ENCODE measurements around the gene DCUN1D2.
"Not testable (repeated sequence)": the region's sequence is repeated elsewhere in the genome, so short reads cannot be mapped to it uniquely, and the experiment has no call there.

The DCUN1D2 gene

GRCh38 chr13:113490496-113491417, at the start of gene DCUN1D2:
Gene DCUN1D2, minus strand, starts transcription at chr13:113490711. Its CDS starts 42 bp downstream, at chr13:113490669.
- peak; percentile 76 for DNase-seq (ENCODE audit: low read depth)

DNA sequence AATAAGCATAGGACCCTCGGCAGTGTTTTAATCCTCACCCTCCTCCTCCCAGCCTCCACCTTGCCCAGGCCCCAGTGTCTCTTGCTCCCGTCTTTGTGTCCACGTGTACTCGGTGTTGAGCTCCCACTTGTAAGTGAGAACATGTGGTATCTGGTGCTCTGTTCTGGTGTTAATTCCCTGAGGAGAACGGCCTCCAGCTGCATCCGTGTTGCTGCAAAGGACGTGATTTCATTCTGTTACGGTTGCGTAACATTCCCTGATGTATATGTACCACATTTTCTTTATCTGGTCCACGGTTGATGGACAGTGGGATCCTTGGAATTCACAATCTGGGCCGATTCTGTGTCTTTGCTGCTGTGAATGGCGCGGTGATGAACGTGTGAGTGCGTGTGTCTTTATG, 49.3 kb upstream of the DCUN1D2 start:
- DNase-seq (ENCODE audit: low read depth): no peak

DNA sequence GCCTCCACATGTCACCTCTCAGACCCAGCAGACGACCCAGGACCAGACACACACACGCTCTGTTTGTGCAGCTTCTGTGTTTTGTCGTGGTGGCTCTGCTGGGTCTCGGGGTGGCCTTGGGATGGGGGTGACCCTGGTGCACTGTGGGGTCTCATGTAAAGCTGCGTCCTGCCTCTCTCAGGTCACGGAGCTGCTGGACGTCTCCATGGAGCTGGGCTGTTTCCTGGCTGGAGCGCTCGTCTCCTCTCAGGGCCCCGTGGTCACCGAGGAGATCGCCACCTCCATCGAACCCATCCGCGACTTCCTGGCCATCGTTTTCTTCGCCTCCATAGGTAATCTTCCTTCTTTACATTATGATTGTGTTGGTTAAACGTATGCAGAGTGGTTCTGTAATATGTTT, 48.7 kb upstream of the DCUN1D2 start:
- DNase-seq (ENCODE audit: low read depth): no peak

GRCh38 chr13:113538689-113539058, 48.2 kb upstream of the DCUN1D2 start:
- no peak for DNase-seq (ENCODE audit: low read depth)

GRCh38 chr13:113537909-113538688, 47.6 kb upstream of the DCUN1D2 start:
- no peak for DNase-seq (ENCODE audit: low read depth)

DNA sequence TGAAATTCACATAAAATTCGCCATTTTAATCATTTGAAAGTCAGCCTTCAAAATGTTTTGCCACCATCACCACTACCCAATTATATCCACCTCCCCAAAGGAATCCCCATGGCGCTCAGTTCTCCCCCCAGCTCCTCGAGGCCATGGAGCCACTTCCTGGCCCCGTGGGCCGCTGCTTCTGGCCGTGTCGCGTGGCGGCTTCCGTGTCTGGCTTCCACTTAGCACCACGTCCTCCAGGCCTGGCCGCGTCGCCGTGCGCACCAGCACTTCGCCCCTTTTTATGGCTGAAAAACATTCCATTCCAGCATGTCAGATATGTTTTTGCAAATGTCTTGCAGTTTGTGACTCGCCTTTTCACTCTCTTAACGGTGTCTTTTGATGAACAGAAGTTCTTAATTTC, 46.7 kb upstream of the DCUN1D2 start:
- DNase-seq (ENCODE audit: low read depth): no peak

DNA sequence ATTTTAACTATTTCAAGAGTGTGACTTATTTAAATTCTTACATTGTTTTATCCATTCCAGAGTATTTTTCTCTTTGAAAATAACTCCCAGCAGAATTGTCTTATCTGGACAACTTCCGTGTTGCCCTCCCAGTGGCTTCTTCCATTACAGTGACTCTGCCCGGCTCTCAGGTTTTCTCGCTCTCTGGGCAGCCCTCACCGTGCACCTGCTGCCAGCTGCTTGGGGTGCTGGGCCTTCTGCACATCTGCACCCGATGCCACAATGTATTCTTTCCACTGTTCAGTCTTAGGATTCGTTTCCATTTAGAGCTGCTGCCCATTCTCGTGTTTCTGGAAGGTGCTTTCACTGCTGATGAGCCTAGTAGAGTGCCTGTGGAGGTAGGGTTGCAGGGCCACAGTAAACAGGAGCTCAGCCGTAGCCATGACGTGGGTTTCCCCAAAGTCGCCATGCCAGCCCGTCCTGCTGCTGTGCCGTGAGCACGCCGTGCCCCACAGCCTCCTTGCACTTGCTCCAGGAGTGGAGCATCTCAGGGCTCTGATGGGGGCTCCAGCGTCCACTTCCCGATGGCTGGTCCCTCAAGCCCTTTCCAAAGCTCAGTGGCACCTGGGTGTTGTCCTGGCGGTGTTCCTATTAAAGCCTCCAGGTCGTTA, 46.1 kb upstream of the DCUN1D2 start:
- no peak for DNase-seq (ENCODE audit: low read depth)

DNA sequence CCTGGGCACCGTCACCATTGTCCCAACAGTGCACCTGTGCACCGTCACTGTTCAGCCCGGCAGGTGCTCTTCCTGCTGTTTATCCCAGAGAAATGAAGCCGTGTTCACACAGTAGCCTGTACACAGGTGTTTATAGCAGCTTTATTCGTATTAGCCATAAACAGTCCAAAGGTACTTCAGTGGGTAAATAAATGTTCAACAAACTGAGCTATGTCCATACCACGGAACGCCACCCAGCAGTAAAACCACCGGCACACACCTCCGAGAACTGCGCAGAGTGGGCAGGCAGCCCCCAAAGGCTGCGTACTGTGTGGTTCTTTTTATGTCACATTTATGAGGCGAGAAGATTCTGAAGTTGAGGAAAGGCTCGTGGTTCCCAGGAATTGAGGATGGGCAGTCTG, 44.9 kb upstream of the DCUN1D2 start:
- no peak for DNase-seq (ENCODE audit: low read depth)

DNA sequence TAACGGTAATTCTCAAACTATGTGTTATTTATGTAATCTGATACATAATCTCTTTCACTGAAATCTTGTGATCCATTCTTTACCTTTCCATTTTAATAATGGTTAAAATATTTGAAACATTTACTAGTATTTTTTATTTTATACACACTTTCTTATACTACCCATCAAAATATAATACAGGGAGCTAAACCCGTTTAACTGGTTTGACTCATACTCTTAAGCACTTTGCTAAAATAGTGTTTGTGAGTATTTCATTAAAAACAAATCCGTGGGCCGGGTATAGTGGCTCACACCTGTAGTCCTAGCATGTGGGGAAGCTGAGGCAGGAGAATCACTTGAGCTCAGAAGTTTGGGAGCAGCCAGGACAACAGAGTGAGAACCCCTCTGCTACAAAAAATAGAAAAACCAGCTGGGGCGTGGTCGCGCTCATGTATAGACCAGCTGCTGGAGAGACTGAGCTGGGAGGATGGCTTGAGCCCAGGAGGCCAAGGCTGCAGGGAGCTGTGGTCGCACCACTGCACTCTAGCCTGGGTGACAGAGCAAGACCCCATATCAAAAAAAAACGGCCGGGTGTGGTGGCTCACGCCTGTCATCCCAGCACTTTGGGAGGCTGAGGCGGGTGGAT, 43.8 kb upstream of the DCUN1D2 start:
- no peak for DNase-seq (ENCODE audit: low read depth)

GRCh38 chr13:113533161-113533840, 42.8 kb upstream of the DCUN1D2 start:
- no peak for DNase-seq (ENCODE audit: low read depth)

DNA sequence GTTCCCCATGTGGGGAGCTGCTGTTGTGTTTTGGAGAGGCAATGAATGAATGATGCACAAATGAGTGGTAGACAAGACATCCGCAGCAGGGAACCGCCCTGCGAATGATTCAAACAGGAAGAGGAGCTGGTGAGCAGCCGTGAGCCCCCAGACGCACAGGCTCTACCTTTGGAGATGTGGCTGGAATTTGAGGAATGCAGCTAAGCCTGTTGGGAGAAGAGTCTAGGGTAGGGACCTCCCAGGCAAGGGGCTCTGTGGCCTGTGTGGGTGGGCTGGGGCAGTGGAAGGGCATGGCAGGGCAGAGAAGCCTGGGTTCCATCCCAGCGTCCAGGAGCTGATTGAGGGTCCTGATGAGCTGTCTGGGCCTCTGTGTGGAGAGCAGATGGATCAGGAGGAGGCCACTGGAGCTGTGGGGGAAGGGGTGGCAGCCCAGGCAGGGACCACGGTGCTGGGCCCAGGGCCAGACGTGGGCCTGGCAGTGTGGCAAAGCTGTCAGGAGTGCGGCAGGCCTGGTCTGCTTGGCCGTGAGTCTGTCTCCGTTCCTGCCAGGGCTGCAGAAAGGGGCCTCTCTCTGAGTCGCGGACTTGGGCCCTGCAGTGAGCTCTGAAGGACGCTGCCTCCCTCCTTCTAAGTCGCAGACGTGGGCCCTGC, 41.8 kb upstream of the DCUN1D2 start:
- DNase-seq (ENCODE audit: low read depth): no peak

DNA sequence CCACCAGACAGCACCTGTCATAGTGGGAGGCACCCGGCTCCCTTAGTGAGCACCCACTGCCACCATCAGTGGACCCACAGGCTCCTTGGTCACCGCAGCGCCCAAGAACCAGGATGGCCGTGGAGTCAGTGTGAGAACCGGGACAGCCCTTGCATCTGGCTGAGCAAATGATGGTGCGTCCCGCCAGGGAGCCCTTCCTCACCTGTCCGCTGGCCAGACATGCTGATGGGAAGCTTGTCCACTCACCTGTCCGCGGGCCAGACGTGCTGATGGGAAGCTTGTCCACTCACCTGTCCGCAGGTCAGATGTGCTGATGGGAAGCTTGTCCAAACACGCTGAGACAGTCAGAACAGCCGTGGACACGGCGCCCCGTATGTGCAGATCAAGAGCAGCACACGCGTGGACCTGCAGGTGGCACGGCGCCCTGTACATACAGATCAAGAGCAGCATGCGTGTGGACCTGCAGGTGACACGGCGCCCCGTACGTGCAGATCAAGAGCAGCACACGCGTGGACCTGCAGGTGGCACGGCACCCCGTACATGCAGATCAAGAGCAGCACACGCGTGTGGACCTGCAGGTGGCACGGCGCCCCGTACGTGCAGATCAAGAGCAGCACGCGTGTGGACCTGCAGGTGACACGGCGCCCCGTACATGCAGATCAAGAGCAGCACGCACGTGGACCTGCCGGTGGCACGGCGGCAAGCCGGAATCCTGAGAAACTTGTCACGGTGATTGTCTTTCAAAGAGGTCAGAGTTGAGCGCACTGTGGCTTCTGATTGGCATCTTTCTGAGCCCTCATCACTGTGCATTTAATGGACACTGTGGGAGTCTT, 40.7 kb upstream of the DCUN1D2 start:
- no peak for DNase-seq (ENCODE audit: low read depth)

- DNase-seq (ENCODE audit: low read depth): no peak
Observed at GRCh38 chr13:113528813-113529180, 38.3 kb upstream of the DCUN1D2 start.

DNA sequence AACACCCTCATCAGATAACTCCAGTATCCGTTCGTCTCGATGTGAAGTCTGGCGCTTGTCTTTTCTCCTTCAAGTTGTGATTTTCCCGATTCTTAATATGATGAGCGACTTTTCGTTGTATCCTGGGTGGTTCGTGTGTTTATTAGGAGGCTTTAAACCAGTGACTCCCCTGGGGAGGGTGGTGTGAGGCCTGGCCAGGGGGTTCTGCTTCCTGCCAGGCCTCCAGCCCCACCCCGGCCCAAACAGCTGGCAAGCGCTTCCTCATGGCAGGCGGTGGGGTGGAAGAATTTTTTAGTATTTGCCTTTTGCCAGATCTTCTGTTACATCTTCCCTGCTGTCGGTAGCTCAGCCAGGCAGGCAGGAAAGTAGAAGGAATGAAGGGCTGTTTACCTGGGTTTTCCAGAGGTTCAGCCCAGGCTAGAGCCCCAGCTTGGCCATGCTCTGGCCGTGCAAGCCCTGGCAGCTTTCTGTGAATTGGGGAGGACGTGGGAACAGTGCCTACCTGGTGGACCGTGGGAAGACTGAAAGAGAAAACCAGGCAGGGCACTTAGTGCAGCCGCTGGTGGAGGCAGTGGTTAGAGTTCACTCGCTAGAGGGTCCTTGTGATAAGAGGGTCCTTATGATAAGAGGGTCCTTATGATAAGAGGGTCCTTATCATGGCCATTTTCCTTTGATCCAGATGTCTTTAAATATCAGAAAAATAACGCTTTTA, 37.7 kb upstream of the DCUN1D2 start:
- DNase-seq (ENCODE audit: low read depth): no peak

DNA sequence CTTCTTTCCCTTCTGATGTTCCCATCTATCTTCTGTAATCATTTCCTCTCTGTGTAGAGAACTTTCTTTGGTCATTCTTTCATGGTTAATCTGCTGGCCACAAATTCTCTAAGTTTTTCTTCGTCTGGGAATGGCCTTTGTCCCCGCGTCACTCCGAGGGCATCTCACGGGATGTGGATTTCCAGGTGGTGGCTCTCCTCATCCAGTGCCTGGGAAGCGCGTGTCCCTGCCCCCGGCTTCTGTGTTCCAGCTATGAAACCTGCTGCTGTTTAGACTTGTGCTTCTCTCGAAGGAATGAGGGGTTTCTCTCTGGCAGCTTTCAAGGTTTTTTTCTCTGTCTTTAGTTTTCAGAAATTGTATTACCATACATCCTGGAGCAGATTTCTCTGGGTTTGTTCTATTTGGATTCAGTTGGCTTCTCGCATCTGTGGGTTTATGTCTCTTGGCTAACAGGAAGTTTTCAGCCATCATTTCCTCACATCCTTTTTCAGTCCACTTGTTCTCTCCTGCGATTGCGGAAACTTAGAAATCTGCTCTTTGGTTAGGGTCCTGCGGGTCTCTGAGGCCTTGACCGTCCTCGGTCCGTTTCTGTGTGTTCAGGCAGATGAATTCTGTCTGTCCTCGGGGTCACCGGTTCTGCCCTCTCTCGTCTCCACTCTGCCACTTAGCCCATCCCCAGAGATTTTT, 36.9 kb upstream of the DCUN1D2 start:
- no peak for DNase-seq (ENCODE audit: low read depth)

- DNase-seq (ENCODE audit: low read depth): no peak
Observed at GRCh38 chr13:113526466-113527220, 36.1 kb upstream of the DCUN1D2 start.

DNA sequence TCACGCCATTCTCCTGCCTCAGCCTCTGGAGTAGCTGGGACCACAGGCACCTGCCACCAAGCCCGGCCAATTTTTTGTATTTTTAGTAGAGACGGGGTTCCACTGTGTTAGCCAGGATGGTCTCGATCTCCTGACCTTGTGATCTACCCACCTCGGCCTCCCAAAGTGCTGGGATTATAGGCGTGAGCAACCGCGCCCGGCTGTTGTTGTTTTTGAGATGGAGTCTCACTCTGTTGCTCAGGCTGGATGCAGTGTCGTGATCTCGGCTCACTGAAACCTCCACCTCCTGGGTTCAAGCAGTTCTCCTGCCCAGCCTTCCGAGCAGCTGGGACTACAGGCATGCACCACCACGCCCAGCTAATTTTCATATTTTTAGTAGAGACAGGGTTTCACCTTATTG, 31.9 kb upstream of the DCUN1D2 start:
- not testable (repeated sequence) for DNase-seq (ENCODE audit: low read depth)

DNA sequence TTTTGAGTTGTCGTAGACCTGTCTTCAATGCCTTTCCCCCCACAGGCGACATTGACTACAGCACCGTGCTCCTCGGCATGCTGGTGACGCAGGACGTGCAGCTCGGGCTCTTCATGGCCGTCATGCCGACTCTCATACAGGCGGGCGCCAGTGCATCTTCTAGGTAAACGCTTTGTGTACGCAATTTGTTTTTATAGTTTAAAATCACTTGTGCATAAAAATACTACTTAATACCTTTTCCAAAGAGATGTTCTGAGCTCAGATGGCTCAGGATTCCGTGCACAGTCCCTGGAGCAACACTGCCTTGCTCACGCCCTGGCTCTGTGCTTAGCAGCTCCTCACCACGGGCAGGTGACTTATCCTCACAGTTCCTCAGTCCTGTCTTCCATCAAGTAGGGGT, 30.1 kb upstream of the DCUN1D2 start:
- no peak for DNase-seq (ENCODE audit: low read depth)

Data from stimulated activated CD8-positive, alpha-beta memory T cell treated with anti-CD3 and anti-CD28 coated beads, Interleukin-4, amount 100 ng/mL, for 24 hours (primary cell).